ENCODE results near the gene CCDC74B. TPM values are rescaled to one million over a fixed set of nuclear protein-coding genes. Genes with fewer than 3 reads are reported as not detected.
A peak's percentile ranks its signal among the peaks of the same experiment; 100 is the strongest.
"Not testable (repeated sequence)": the region's sequence is repeated elsewhere in the genome, so short reads cannot be mapped to it uniquely, and the experiment has no call there.

CCDC74B gene
- total RNA-seq, 2 donors from 2014 or later = 0.99 to 2.2 TPM

DNA sequence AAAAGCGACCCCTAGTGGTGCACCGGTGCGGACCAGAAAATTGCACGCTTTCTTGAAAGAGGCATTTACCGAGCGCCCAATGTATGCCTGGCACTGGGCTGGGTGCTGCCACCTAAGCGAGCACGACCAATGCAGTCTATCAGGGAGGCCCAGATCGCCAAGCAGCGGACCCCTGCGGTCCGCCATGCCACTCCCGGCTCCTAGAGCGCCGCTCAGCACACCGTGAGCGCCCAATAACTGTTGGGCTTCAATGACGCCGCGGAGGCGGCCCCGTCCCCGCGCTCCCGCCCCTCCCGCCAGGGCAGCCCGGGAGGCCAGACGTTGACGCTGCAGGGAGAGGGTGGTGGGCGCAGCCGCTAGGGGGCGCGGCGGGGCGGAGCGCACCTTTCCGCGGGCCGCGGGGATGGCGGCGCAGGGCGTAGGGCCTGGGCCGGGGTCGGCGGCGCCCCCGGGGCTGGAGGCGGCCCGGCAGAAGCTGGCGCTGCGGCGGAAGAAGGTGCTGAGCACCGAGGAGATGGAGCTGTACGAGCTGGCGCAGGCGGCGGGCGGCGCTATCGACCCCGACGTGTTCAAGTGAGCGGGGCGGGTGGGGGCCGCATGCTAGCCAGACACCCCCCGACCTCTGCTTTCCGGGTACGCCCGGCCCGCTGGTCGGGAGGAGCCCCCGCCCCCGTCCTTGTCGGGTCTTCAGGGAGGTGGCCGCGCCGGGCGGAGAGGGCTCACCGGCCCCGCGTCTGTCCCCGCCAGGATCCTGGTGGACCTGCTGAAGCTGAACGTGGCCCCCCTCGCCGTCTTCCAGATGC lies 37.2 kb upstream of the CCDC74B start, which contains the start of gene MZT2B:
Gene MZT2B, plus strand, starts transcription at position 383 of the 803 bp plus-strand sequence. Its CDS starts 21 bp downstream, at position 404.
- H3K36me3 Mint-ChIP-seq (ENCODE audit: insufficient read depth in 2 of 2); H3K27me3 Mint-ChIP-seq (ENCODE audit: low read depth); H3K9me3 Mint-ChIP-seq: not testable (repeated sequence)
- Mint-ChIP-seq H3K4me3 (peak within 1 kb of the TSS; percentile 91 to 94), H3K27ac (peak within 1 kb of the TSS; percentile 88), H3K4me1 (ENCODE audit: low read depth) (peaks cover 24% of the 10 kb centered on the region)
- DNase-seq = peak; percentile 93 to 95
- peak; percentile 87 to 89 for ATAC-seq (replicated peaks in 1 of 2)

DNA sequence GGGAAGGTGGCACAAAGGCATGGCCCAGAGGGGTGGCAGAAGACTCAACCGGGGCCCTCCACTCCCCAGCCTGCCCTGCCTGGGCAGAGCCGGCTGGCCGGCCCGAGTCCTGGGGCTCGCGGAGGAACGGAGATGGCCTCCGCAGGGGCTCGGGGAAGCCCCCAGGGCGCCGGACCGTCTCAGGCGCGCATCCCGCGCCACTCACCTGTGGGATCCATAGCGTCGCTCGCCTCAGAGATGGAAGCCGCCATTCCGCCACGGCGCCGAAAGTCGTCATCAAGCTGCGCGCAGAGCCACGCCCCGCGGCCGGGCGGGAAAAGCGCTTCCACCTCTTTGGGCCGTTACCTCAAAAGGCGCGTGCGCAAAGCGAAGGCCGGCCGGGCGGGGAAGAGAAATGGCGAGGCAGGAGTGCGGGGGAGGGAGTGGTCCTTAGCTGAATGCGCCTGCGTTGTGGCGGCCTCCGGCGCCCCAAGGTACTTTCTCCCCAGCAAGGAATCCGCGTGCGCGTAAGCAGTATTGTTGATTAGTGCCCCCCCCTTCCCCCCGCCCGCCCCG lies 36.5 kb upstream of the CCDC74B start, which contains the start of gene SMPD4:
Gene SMPD4, minus strand, starts transcription at position 278 of the 555 bp plus-strand sequence. CDS start 5,010 bp downstream, outside the sequence.
- ATAC-seq (replicated peaks in 1 of 2) = peak; percentile 73 to 76
- Mint-ChIP-seq H3K9me3 (no peaks in the 10 kb centered on the region), H3K27me3 (ENCODE audit: low read depth) (no peaks in the 10 kb centered on the region), H3K4me3 (peak within 1 kb of the TSS; percentile 91 to 94), H3K36me3 (ENCODE audit: insufficient read depth in 2 of 2) (peaks cover 2 to 4% of the 10 kb centered on the region in 2 donors), H3K27ac (peak within 1 kb of the TSS; percentile 88), H3K4me1 (ENCODE audit: low read depth) (peaks cover 28% of the 10 kb centered on the region)
- DNase-seq = peak; percentile 98

DNA sequence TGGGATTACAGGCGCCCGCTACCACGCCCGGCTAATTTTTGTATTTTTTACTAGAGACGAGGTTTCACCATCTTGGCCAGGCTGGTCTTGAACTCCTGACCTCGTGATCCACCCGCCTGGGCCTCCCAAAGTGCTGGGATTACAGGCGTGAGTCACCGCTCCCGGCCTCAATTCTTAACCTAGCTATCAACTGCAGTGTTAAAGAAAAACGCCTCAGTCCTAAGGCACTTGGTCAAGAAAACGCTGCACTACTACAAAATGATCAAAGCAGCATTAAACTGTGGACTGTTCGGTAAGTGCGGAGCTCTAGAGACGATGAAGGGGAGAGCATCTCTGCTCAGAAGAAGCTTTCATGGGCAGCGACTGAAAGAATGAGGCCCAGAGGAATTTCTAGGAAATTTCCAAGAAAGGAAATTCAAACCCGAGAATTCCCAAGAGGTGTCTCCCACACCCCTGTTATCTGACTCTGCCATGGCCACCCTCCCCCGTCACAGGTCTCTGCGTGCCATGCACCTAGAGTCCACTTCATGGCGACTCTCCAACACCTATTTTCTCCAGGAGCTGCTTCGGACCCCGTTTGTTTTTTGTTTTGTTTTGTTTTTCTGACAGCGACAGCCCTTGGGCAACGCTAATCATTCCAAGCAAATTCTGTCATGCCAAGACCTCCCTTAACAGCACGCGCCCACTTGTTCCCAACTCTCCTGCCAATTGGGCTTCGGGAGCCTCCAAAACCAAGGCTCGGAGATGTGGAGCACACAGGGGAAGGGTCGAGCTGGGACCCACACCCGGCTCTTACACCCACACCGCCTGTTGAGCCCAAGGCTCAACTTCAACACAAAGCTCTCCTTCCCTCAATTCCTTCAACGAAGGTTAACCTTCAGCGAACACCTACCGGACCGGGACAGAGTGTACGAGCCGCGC lies 35.8 kb upstream of the CCDC74B start:
- H3K27me3 Mint-ChIP-seq (ENCODE audit: low read depth); DNase-seq; H3K36me3 Mint-ChIP-seq (ENCODE audit: insufficient read depth in 2 of 2); ATAC-seq (replicated peaks in 1 of 2); H3K9me3 Mint-ChIP-seq: not testable (repeated sequence)
- Mint-ChIP-seq H3K4me3 (peak overlapping the region; percentile 91 to 94), H3K4me1 (ENCODE audit: low read depth) (peaks cover 28% of the 10 kb centered on the region), H3K27ac (peak overlapping the region; percentile 88)

DNA sequence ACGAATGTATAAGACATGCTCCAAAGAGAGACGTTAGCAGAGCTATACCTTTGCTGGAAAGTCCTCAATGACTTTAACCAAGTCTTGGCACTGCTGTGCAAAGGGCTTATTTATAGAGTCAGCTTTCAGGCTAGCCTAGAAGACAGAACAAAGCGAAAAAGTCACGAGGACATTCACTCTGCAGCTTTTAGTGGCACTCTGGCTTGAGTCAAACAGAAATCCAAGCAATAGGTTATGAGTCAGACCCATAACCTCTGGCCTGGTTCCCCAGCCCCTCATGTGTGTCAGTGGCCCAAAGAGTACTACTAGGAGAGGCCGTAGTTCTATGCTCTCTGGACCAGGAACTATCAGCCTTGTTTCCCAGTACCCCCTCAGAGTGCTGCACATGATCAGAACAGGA lies 30.0 kb upstream of the CCDC74B start:
- H3K9me3 Mint-ChIP-seq; DNase-seq; H3K27me3 Mint-ChIP-seq (ENCODE audit: low read depth); H3K4me3 Mint-ChIP-seq; H3K27ac Mint-ChIP-seq: not testable (repeated sequence)
- peaks cover 21% of the 10 kb centered on the region for H3K4me1 Mint-ChIP-seq (ENCODE audit: low read depth)
- peak; percentile 78 to 93 for ATAC-seq (replicated peaks in 1 of 2)
- peaks cover 4 to 17% of the 10 kb centered on the region in 2 donors for H3K36me3 Mint-ChIP-seq (ENCODE audit: insufficient read depth in 2 of 2)

DNA sequence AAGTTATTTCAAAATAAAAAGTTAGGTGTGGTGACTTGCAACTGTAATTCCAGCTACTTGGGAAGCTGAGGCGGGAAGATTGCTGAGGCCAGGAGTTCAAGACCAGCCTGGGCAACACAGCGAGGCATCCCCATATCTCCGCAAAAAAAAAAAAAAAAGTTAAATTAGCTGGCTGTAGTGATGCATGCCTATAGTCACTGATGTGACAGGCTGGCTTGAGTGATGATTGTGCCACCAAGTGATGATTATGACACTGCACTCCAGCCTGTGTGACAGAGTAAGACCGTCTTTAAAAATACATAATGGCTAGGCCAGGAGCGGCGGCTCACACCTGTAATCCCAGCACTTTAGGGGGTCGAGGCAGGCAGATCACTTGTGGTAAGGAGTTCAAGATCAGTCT lies 25.0 kb upstream of the CCDC74B start:
- peak in 1 of 2 donors; percentile 67 for ATAC-seq (replicated peaks in 1 of 2)
- H3K4me3 Mint-ChIP-seq = no peak overlapping the region

DNA sequence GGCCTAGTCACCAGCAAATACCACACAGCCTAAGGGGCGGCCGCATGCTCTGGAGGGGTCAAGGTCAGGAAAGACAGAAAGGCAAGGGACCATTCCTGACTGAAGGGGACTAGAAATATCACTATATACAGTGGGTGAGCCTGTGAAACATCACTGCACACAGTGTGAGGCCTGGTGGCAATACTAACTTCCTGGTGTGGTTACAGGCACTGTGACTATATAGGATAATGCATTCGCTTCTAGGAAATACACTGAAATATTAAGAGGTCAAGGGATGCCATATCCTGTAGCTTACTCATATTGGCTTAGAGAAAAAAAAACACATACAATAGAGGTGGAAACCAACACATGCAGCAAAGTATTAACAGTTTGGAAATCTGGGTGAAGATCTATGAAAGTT lies 24.3 kb upstream of the CCDC74B start:
- H3K4me1 Mint-ChIP-seq (ENCODE audit: low read depth); H3K4me3 Mint-ChIP-seq; H3K27ac Mint-ChIP-seq; H3K27me3 Mint-ChIP-seq (ENCODE audit: low read depth); H3K9me3 Mint-ChIP-seq; DNase-seq: not testable (repeated sequence)
- peaks cover 8 to 27% of the 10 kb centered on the region in 2 donors for H3K36me3 Mint-ChIP-seq (ENCODE audit: insufficient read depth in 2 of 2)
- ATAC-seq (replicated peaks in 1 of 2) = peak; percentile 47 to 96

More for the DNA sequence above, 25.0 kb upstream of the CCDC74B start:
- H3K27me3 Mint-ChIP-seq (ENCODE audit: low read depth) = no peaks in the 10 kb centered on the region
- H3K9me3 Mint-ChIP-seq = no peaks in the 10 kb centered on the region
- peaks cover 6 to 23% of the 10 kb centered on the region in 2 donors for H3K36me3 Mint-ChIP-seq (ENCODE audit: insufficient read depth in 2 of 2)
- H3K4me1 Mint-ChIP-seq (ENCODE audit: low read depth) = peaks cover 5% of the 10 kb centered on the region
- DNase-seq = no peak
- no peak overlapping the region for H3K27ac Mint-ChIP-seq

DNA sequence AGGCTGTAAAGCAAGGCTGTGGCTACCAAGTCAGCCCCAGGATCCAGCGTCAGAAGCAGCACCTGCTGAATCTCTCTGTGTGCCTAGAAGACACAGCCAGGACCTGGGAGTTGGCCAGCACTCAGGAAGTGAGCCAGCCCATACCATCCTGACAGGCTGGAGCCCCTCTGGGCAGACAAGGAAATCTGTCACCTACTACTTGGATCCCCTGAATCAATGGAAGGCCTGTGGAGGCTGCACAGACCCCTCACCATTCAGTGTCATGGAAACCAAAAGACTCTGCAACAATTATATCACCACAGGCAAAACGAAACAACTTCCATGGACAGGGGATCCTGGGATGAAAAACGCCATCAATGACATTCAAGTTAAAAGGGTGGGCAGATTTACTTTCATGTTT lies 21.7 kb upstream of the CCDC74B start:
- not testable (repeated sequence) for H3K9me3 Mint-ChIP-seq; DNase-seq; ATAC-seq (replicated peaks in 1 of 2); H3K27me3 Mint-ChIP-seq (ENCODE audit: low read depth); H3K27ac Mint-ChIP-seq; H3K4me1 Mint-ChIP-seq (ENCODE audit: low read depth); H3K4me3 Mint-ChIP-seq
- H3K36me3 Mint-ChIP-seq (ENCODE audit: insufficient read depth in 2 of 2) = peaks cover 6 to 26% of the 10 kb centered on the region in 2 donors

DNA sequence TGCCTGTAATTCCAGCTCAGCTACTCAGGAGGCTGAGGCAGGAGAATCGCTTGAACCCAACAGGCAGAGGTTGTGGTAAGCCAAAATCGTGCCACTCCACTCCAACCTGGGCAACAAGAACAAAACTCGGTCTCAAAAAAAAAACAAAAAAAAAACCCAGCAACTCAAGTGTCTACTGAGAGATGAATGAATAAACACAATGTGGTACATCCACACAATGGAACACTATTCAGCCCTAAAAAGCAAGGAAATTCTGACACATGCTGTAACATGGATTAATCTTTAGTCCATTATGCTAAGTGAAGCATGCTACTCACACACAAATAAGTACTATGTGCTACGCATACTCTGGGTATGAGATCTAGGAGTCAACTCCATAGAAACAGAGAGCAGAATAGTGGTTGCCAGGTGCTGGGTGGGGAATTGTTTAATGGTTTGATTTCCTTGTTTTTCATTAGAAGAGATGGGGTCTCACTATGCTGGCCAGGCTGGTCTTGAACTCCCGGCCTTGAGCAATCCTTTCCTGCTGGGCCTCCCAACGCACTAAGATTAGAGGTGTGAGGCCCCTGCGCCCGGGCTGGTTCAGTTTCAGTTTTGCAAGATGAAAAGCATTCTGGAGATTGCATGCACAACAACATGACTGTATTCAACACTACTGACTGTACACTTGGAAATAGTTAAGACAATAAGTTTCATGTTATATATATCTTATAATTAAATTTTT lies 20.5 kb upstream of the CCDC74B start:
- ATAC-seq (replicated peaks in 1 of 2) (no peak), DNase-seq (no peak)
- H3K9me3 Mint-ChIP-seq = no peaks in the 10 kb centered on the region
- H3K4me3 Mint-ChIP-seq = no peak overlapping the region
- H3K36me3 Mint-ChIP-seq (ENCODE audit: insufficient read depth in 2 of 2) = peaks cover 6 to 23% of the 10 kb centered on the region in 2 donors
- no peak overlapping the region for H3K27ac Mint-ChIP-seq
- no peaks in the 10 kb centered on the region for H3K27me3 Mint-ChIP-seq (ENCODE audit: low read depth)
- peaks cover 4% of the 10 kb centered on the region for H3K4me1 Mint-ChIP-seq (ENCODE audit: low read depth)

DNA sequence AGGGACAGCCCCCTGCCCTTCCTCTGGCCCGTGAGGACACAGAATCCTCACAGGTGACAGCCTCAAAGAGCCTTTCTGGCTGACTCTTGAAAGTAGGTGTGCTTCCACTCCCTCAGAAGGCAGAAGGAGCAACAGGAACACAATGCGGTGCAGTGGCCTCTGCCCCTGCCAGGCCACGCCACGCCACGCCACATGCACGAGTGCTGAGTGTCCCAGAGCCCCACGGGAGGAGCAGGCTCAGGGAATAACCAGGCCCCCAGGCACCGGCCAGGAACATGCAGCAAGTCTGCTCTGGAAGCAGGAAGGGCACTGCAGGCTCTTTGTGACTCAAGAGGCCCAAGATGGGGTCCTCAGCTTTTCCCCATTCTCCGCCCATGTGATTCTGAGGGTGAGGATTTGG lies 18.1 kb upstream of the CCDC74B start:
- Mint-ChIP-seq H3K9me3 (no peaks in the 10 kb centered on the region), H3K36me3 (ENCODE audit: insufficient read depth in 2 of 2) (peaks cover 6 to 20% of the 10 kb centered on the region in 2 donors), H3K27ac (no peak overlapping the region), H3K27me3 (ENCODE audit: low read depth) (no peaks in the 10 kb centered on the region), H3K4me3 (no peak overlapping the region), H3K4me1 (ENCODE audit: low read depth) (no peaks in the 10 kb centered on the region)
- no peak for ATAC-seq (replicated peaks in 1 of 2)
- no peak for DNase-seq

DNA sequence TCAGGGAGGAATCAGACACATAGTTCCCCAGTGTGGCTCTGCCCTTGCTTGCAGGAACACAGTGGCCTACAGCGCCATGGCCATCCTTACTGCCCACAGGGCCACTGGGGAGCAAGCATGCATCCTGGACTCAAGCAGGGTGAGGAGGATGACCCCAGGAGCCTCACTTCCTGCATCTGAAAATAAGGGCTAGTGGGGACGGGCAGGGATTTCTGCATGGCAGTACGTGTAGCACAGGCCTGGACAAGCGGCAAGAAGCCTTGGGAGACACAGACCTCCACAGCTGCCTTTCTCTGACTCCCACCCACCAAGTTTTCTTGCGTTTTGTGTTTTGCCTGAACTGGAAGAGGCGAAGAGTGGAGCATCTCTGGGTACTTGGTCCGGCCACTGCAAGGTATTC lies 17.6 kb upstream of the CCDC74B start:
- ATAC-seq (replicated peaks in 1 of 2); H3K9me3 Mint-ChIP-seq; H3K4me3 Mint-ChIP-seq; DNase-seq; H3K27me3 Mint-ChIP-seq (ENCODE audit: low read depth); H3K4me1 Mint-ChIP-seq (ENCODE audit: low read depth); H3K27ac Mint-ChIP-seq: not testable (repeated sequence)
- H3K36me3 Mint-ChIP-seq (ENCODE audit: insufficient read depth in 2 of 2) = peaks cover 6 to 18% of the 10 kb centered on the region in 2 donors

DNA sequence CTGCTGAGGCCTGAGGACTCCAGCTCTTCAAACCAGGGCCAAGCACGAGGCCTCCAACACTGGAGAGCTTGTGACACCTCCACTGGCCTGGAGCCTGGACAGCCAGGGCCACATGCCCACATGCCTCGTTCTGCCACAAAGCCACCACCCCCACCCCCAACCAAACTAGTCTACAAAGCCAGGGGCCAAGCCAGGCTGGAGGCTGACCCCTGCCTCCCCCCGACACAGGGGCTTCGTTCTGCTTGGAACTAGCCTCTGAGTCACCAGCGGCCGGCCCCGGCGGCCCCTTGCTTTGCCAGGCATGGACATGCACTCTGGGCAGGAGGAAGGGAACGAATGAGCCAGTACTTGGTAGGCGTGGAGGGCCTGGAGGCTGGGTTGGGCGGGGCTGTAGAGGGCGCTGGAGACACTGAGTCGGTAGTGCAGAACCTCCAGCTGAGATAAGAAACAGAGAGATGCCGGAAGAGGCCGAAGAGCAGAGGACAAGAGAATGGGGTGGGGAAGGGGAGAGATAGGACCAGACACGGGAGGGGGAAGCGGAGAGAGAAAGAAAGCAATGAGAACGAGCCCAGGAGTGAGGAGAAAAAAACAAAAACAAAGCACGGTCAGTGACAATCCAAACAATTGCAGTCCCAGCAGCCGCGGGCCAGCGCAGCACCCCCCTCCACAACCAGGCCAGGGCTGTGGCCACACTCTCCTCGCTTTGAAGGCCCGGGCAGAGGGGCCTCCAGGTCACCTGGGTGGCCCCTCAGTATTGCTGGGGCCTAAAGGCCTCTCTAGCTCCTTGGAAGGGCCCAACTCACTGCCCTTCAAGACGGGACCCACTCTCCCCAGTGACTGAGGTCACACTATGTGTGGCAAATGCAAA lies 16.2 kb upstream of the CCDC74B start:
- not testable (repeated sequence) for DNase-seq; H3K36me3 Mint-ChIP-seq (ENCODE audit: insufficient read depth in 2 of 2); H3K27ac Mint-ChIP-seq; H3K9me3 Mint-ChIP-seq; H3K27me3 Mint-ChIP-seq (ENCODE audit: low read depth); ATAC-seq (replicated peaks in 1 of 2); H3K4me1 Mint-ChIP-seq (ENCODE audit: low read depth); H3K4me3 Mint-ChIP-seq

Measured in activated T-cell treated with anti-CD3 and anti-CD28 coated beads, Interleukin-2, amount 50 U/mL, for 72 hours (primary cell).